WTC11 (cell line): Measurements from ENCODE around the gene EIF5A. TPM values are rescaled to one million over a fixed set of nuclear protein-coding genes. Genes with fewer than 3 reads are reported as not detected.

Experiments used
- FOXP1 ChIP-seq: sonication (generic); formaldehyde crosslinking; IDR thresholded peaks from 2 replicates; pipeline ENCODE4 v1.8.0; 2022; ENCODE audit warnings: missing genetic modification reagents, mild to moderate bottlenecking, moderate library complexity, borderline replicate concordance
- GRHL2 ChIP-seq: fragments of 250-450 bp; sonication (Bioruptor Pico); IDR thresholded peaks from 2 replicates; pipeline ENCODE4 v1.8.0; 2022; ENCODE audit warnings: mild to moderate bottlenecking, moderate library complexity; ENCODE audit not compliant: insufficient replicate concordance, severe bottlenecking
- HMGA2 ChIP-seq: fragments of 250-450 bp; sonication (Bioruptor Pico); IDR thresholded peaks from 2 replicates; pipeline ENCODE4 v1.4.0; 2021; ENCODE audit warnings: mild to moderate bottlenecking, moderate library complexity
- JUN ChIP-seq: sonication (generic); formaldehyde crosslinking; IDR thresholded peaks from 2 replicates; pipeline ENCODE4 v1.8.0; 2023; ENCODE audit warnings: mild to moderate bottlenecking, missing genetic modification reagents
- NFATC4 ChIP-seq: fragments of 250-450 bp; sonication (Bioruptor Pico); IDR thresholded peaks from 2 replicates; pipeline ENCODE4 v1.9.0; 2021; ENCODE audit warnings: mild to moderate bottlenecking
- NFYB ChIP-seq: sonication (generic); formaldehyde crosslinking; conservative IDR thresholded peaks from 2 replicates; pipeline ENCODE4 v1.8.0; 2022; ENCODE audit warnings: low read depth, missing genetic modification reagents
- NR2C2 ChIP-seq: sonication (generic); formaldehyde crosslinking; IDR thresholded peaks from 2 replicates; pipeline ENCODE4 v1.8.0; 2022; ENCODE audit warnings: mild to moderate bottlenecking, missing genetic modification reagents
- NR3C1 ChIP-seq: sonication (generic); formaldehyde crosslinking; conservative IDR thresholded peaks from 2 replicates; pipeline ENCODE4 v1.8.1; 2023; ENCODE audit warnings: low read depth, mild to moderate bottlenecking, missing genetic modification reagents
- ZNF317 ChIP-seq: sonication (generic); formaldehyde crosslinking; IDR thresholded peaks from 2 replicates; pipeline ENCODE4 v1.8.1; 2023; ENCODE audit warnings: low read depth, mild to moderate bottlenecking, moderate library complexity, missing genetic modification reagents, borderline replicate concordance
- ZNF416 ChIP-seq: fragments of 250-450 bp; sonication (Bioruptor Pico); IDR thresholded peaks from 2 replicates; pipeline ENCODE4 v1.9.0; 2021; ENCODE audit warnings: mild to moderate bottlenecking, inconsistent platforms
- total RNA-seq: library from RNA; stranded (reverse); gene quantifications from 3 replicates; pipeline ENCODE4 v1.2.3, GENCODE V29; 2021
- TF ChIP-seq, protein P1 (sequence below): sonication (generic); formaldehyde crosslinking; IDR thresholded peaks from 2 replicates; pipeline ENCODE4 v1.8.1; 2022; ENCODE audit warnings: mild to moderate bottlenecking, moderate library complexity, missing genetic modification reagents
- TF ChIP-seq, protein P2 (sequence below): sonication (generic); formaldehyde crosslinking; IDR thresholded peaks from 2 replicates; pipeline ENCODE4 v1.8.0; 2022; ENCODE audit warnings: mild to moderate bottlenecking, missing genetic modification reagents
- TF ChIP-seq, protein P3 (sequence below): fragments of 250-450 bp; sonication (Bioruptor Pico); conservative IDR thresholded peaks from 2 replicates; pipeline ENCODE4 v1.9.0; 2021; ENCODE audit warnings: mild to moderate bottlenecking
- TF ChIP-seq, protein P4 (sequence below): sonication (generic); formaldehyde crosslinking; IDR thresholded peaks from 2 replicates; pipeline ENCODE4 v1.8.1; 2023; ENCODE audit warnings: mild to moderate bottlenecking, moderate library complexity, missing genetic modification reagents
- TF ChIP-seq, protein P5 (sequence below): fragments of 200-600 bp; IDR thresholded peaks from 2 replicates; pipeline ENCODE4 v1.8.0; 2022; ENCODE audit warnings: antibody characterized with exemption
- TF ChIP-seq, protein P6 (sequence below): sonication (generic); formaldehyde crosslinking; IDR thresholded peaks from 2 replicates; pipeline ENCODE4 v1.8.1; 2022; ENCODE audit warnings: low read depth, missing genetic modification reagents, borderline replicate concordance
- TF ChIP-seq, protein P7 (sequence below): fragments of 250-450 bp; sonication (Bioruptor Pico); IDR thresholded peaks from 2 replicates; pipeline ENCODE4 v2.1.2; 2022; ENCODE audit warnings: mild to moderate bottlenecking, moderate library complexity
- TF ChIP-seq, protein P8 (sequence below): sonication (generic); formaldehyde crosslinking; IDR thresholded peaks from 2 replicates; pipeline ENCODE4 v1.8.0; 2022; ENCODE audit warnings: mild to moderate bottlenecking, missing genetic modification reagents

Gene EIF5A
- total RNA-seq, 1 experiment from 2014 or later: 1,021 TPM

DNA sequence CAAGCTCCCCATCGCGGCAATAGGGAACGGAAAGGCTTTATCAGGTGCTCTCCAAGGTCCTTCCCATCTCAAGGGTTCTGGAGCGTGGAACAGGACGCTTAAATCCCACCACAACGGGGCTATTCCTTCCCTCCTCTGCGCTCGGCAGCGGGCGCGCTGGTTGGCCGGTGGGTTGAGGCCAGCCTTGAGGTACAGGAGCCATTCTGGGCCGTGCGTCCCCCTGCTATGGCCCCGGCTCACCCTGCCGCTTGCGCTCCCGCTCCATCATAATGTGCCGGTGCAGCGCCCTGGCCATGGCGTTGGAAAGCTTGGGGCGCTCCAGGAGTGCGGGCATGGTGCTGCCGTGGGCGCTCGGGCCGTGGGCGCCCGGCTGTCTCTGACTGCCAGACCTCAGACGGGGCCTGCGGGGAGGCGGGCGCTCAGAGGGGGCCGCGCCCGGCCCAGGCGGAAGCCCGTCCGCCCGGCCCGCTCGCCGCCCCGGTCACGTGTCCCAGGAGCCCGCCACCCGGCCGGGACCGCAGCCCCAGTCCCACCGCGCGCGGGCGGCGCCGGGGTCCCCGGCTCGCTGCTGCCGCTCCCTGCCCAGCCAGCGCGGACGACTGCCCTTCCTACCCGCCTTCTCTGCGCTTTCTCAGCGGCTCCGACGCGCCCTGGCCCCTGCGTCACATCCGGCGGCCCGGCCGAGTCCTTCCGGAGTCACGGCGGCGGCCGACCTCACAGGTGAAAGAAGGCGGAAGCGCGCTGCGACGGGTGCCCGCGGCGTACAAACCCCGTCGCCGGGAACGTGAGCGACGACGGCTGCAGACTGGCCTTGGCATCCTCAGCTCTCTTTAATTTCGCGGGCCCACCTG lies 7.5 kb downstream of the EIF5A start, which contains the start of gene GPS2 (continued):
- TF ChIP-seq, protein P1, sequence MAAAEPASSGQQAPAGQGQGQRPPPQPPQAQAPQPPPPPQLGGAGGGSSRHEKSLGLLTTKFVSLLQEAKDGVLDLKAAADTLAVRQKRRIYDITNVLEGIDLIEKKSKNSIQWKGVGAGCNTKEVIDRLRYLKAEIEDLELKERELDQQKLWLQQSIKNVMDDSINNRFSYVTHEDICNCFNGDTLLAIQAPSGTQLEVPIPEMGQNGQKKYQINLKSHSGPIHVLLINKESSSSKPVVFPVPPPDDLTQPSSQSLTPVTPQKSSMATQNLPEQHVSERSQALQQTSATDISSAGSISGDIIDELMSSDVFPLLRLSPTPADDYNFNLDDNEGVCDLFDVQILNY (CRISPR knock-in tag): peak; percentile 79; the same call in 1 of the 2 replicates
- TF ChIP-seq, protein P2, sequence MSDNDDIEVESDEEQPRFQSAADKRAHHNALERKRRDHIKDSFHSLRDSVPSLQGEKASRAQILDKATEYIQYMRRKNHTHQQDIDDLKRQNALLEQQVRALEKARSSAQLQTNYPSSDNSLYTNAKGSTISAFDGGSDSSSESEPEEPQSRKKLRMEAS (CRISPR knock-in tag): peak; percentile 45; the same call in 1 of the 2 replicates
- TF ChIP-seq, protein P3, sequence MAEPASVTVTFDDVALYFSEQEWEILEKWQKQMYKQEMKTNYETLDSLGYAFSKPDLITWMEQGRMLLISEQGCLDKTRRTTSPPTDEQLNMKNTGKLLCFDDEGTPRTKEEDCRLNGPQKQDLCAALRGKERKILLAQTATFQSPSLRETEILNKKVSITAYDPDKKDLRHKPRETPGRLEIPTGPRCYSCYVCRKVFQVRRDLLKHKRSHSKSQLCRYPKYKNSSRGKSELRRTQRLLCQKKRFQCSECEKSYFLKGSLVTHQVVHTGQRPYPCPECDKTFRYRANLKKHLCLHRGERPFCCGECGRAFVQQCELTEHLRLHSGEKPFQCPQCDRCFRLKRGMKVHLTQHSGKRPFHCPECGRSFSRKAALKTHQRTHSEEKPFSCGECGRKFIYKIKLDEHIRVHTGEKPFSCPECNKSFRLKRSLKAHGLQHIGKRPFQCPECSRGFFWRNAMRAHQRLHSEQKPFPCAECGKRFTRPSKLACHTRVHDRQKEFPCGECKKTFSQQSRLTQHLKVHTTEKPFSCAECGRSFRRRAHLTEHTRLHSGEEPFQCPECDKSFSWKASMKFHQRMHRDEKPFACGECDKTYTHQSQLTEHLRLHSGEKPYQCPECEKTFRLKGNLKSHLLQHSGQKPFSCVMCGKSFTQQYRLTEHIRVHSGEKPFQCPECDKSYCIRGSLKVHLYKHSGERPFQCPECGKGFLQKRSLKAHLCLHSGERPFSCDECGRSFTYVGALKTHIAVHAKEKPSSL (CRISPR knock-in tag): no peak
- TF ChIP-seq, protein P4, sequence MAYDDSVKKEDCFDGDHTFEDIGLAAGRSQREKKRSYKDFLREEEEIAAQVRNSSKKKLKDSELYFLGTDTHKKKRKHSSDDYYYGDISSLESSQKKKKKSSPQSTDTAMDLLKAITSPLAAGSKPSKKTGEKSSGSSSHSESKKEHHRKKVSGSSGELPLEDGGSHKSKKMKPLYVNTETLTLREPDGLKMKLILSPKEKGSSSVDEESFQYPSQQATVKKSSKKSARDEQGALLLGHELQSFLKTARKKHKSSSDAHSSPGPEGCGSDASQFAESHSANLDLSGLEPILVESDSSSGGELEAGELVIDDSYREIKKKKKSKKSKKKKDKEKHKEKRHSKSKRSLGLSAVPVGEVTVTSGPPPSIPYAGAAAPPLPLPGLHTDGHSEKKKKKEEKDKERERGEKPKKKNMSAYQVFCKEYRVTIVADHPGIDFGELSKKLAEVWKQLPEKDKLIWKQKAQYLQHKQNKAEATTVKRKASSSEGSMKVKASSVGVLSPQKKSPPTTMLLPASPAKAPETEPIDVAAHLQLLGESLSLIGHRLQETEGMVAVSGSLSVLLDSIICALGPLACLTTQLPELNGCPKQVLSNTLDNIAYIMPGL (CRISPR knock-in tag): peak; percentile 78; the same call in 1 of the 2 replicates
- no peak for TF ChIP-seq ZNF317 (CRISPR knock-in tag)
- TF ChIP-seq, protein P5, sequence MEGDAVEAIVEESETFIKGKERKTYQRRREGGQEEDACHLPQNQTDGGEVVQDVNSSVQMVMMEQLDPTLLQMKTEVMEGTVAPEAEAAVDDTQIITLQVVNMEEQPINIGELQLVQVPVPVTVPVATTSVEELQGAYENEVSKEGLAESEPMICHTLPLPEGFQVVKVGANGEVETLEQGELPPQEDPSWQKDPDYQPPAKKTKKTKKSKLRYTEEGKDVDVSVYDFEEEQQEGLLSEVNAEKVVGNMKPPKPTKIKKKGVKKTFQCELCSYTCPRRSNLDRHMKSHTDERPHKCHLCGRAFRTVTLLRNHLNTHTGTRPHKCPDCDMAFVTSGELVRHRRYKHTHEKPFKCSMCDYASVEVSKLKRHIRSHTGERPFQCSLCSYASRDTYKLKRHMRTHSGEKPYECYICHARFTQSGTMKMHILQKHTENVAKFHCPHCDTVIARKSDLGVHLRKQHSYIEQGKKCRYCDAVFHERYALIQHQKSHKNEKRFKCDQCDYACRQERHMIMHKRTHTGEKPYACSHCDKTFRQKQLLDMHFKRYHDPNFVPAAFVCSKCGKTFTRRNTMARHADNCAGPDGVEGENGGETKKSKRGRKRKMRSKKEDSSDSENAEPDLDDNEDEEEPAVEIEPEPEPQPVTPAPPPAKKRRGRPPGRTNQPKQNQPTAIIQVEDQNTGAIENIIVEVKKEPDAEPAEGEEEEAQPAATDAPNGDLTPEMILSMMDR: no peak
- TF ChIP-seq NR3C1 (CRISPR knock-in tag): no peak
- TF ChIP-seq, protein P6, sequence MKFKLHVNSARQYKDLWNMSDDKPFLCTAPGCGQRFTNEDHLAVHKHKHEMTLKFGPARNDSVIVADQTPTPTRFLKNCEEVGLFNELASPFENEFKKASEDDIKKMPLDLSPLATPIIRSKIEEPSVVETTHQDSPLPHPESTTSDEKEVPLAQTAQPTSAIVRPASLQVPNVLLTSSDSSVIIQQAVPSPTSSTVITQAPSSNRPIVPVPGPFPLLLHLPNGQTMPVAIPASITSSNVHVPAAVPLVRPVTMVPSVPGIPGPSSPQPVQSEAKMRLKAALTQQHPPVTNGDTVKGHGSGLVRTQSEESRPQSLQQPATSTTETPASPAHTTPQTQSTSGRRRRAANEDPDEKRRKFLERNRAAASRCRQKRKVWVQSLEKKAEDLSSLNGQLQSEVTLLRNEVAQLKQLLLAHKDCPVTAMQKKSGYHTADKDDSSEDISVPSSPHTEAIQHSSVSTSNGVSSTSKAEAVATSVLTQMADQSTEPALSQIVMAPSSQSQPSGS: no peak
- TF ChIP-seq ZNF416 (CRISPR knock-in tag): peak; percentile 74; the same call in 1 of the 2 replicates
- TF ChIP-seq NFATC4: no peak
- peak; percentile 66; the same call in 1 of the 2 replicates for TF ChIP-seq JUN (CRISPR knock-in tag)
- peak; percentile 71; the same call in 1 of the 2 replicates for TF ChIP-seq FOXP1 (CRISPR knock-in tag)
- no peak for TF ChIP-seq GRHL2
- TF ChIP-seq NFYB (CRISPR knock-in tag): no peak; the same call in 1 of the 2 replicates
- TF ChIP-seq, protein P7, sequence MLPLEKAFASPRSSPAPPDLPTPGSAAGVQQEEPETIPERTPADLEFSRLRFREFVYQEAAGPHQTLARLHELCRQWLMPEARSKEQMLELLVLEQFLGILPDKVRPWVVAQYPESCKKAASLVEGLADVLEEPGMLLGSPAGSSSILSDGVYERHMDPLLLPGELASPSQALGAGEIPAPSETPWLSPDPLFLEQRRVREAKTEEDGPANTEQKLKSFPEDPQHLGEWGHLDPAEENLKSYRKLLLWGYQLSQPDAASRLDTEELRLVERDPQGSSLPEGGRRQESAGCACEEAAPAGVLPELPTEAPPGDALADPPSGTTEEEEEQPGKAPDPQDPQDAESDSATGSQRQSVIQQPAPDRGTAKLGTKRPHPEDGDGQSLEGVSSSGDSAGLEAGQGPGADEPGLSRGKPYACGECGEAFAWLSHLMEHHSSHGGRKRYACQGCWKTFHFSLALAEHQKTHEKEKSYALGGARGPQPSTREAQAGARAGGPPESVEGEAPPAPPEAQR: no peak
- peak; percentile 99 for TF ChIP-seq NR2C2
- TF ChIP-seq HMGA2 (CRISPR knock-in tag): no peak
- TF ChIP-seq, protein P8, sequence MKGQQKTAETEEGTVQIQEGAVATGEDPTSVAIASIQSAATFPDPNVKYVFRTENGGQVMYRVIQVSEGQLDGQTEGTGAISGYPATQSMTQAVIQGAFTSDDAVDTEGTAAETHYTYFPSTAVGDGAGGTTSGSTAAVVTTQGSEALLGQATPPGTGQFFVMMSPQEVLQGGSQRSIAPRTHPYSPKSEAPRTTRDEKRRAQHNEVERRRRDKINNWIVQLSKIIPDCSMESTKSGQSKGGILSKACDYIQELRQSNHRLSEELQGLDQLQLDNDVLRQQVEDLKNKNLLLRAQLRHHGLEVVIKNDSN (CRISPR knock-in tag): peak; percentile 45; the same call in 1 of the 2 replicates
- TF ChIP-seq, all 79 proteins: peak for 30
